ENCODE measurements around the gene PRPF38A.

PRPF38A gene

GRCh38 chr1:52357397-52357796 is 47.0 kb upstream of the PRPF38A start:
- DNase-seq (ENCODE audit: extremely low spot score), result no peak
- no peak for TF ChIP-seq CTBP1 (IDR thresholded peaks at IDR 0.05; ENCODE audit: borderline replicate concordance)
- no peak for TF ChIP-seq ELF4 (IDR thresholded peaks at IDR 0.05)
- no peak for TF ChIP-seq SUZ12 (IDR thresholded peaks at IDR 0.05)
- no peak for TF ChIP-seq HDGF (IDR thresholded peaks at IDR 0.05; ENCODE audit: borderline replicate concordance)
- no peak for TF ChIP-seq NFRKB (IDR thresholded peaks at IDR 0.05)
- TF ChIP-seq SP1 (IDR thresholded peaks at IDR 0.05), result no peak
- TF ChIP-seq BHLHE40 (IDR thresholded peaks at IDR 0.05; ENCODE audit: borderline replicate concordance), result no peak
- TF ChIP-seq ZNF384 (IDR thresholded peaks at IDR 0.05), result no peak
- no peak for TF ChIP-seq ARNT (IDR thresholded peaks at IDR 0.05)
- no peak for TF ChIP-seq FOXM1 (IDR thresholded peaks at IDR 0.05; ENCODE audit: borderline replicate concordance)
- no peak for TF ChIP-seq FOXA1 (IDR thresholded peaks at IDR 0.05)
- TF ChIP-seq PKNOX1 (IDR thresholded peaks at IDR 0.05), result no peak
- no peak for TF ChIP-seq FOXK2 (IDR thresholded peaks at IDR 0.05)
- CTCF ChIA-PET, result no interaction called here
- POLR2A ChIA-PET, result interaction anchor here (1.3 kb wide), 1 partner anchor 8 kb away, joined by 3 read pairs; no protein-coding TSS in a partner anchor

- ChIA-PET POLR2A (no interaction called here), CTCF (no interaction called here)
- DNase-seq (ENCODE audit: extremely low spot score), result no peak
- no peak for TF ChIP-seq FOXM1 (IDR thresholded peaks at IDR 0.05; ENCODE audit: borderline replicate concordance)
- TF ChIP-seq NFRKB (IDR thresholded peaks at IDR 0.05), result no peak
- TF ChIP-seq ELF4 (IDR thresholded peaks at IDR 0.05), result no peak
- no peak for TF ChIP-seq ZNF384 (IDR thresholded peaks at IDR 0.05)
- TF ChIP-seq CTBP1 (IDR thresholded peaks at IDR 0.05; ENCODE audit: borderline replicate concordance), result no peak
- TF ChIP-seq SP1 (IDR thresholded peaks at IDR 0.05), result no peak
- TF ChIP-seq ARNT (IDR thresholded peaks at IDR 0.05), result no peak
- no peak for TF ChIP-seq PKNOX1 (IDR thresholded peaks at IDR 0.05)
- no peak for TF ChIP-seq SUZ12 (IDR thresholded peaks at IDR 0.05)
- TF ChIP-seq HDGF (IDR thresholded peaks at IDR 0.05; ENCODE audit: borderline replicate concordance), result no peak
- no peak for TF ChIP-seq TARDBP (IDR thresholded peaks at IDR 0.05)
- TF ChIP-seq L3MBTL2 (conservative IDR thresholded peaks at IDR 0.05), result no peak
Measured at GRCh38 chr1:52358851-52359497, 45.4 kb upstream of the PRPF38A start.

GRCh38 chr1:52359676-52360594 is 44.5 kb upstream of the PRPF38A start:
- CTCF ChIA-PET, result no interaction called here
- no peak for DNase-seq (ENCODE audit: extremely low spot score)
- POLR2A ChIA-PET, result no interaction called here
- TF ChIP-seq NFRKB (IDR thresholded peaks at IDR 0.05) (no peak), LEF1 (IDR thresholded peaks at IDR 0.05; ENCODE audit: borderline replicate concordance) (no peak), FOXK2 (IDR thresholded peaks at IDR 0.05) (no peak), L3MBTL2 (conservative IDR thresholded peaks at IDR 0.05) (no peak), FOXM1 (IDR thresholded peaks at IDR 0.05; ENCODE audit: borderline replicate concordance) (no peak), TARDBP (IDR thresholded peaks at IDR 0.05) (no peak), ARNT (IDR thresholded peaks at IDR 0.05) (no peak), SP1 (IDR thresholded peaks at IDR 0.05) (no peak), PKNOX1 (IDR thresholded peaks at IDR 0.05) (no peak), HDGF (IDR thresholded peaks at IDR 0.05; ENCODE audit: borderline replicate concordance) (no peak)

GRCh38 chr1:52360595-52360968 is 43.8 kb upstream of the PRPF38A start:
- ChIA-PET CTCF (no interaction called here), POLR2A (interaction anchor here (1.9 kb wide), 1 partner anchor 305 kb away, joined by 4 read pairs; the partner anchor contains the start of gene TXNDC12)
- TF ChIP-seq HDGF (IDR thresholded peaks at IDR 0.05; ENCODE audit: borderline replicate concordance), result no peak
- TF ChIP-seq ELF4 (IDR thresholded peaks at IDR 0.05), result no peak
- no peak for TF ChIP-seq FOXA1 (IDR thresholded peaks at IDR 0.05)
- TF ChIP-seq ARNT (IDR thresholded peaks at IDR 0.05), result no peak
- TF ChIP-seq ZNF384 (IDR thresholded peaks at IDR 0.05), result no peak
- no peak for TF ChIP-seq SUZ12 (IDR thresholded peaks at IDR 0.05)
- TF ChIP-seq SP1 (IDR thresholded peaks at IDR 0.05), result no peak
- TF ChIP-seq TARDBP (IDR thresholded peaks at IDR 0.05), result no peak
- TF ChIP-seq PKNOX1 (IDR thresholded peaks at IDR 0.05), result no peak
- no peak for TF ChIP-seq FOXM1 (IDR thresholded peaks at IDR 0.05; ENCODE audit: borderline replicate concordance)
- no peak for TF ChIP-seq CTBP1 (IDR thresholded peaks at IDR 0.05; ENCODE audit: borderline replicate concordance)
- no peak for TF ChIP-seq NFRKB (IDR thresholded peaks at IDR 0.05)
- TF ChIP-seq BHLHE40 (IDR thresholded peaks at IDR 0.05; ENCODE audit: borderline replicate concordance), result no peak
- DNase-seq (ENCODE audit: extremely low spot score), result no peak

- DNase-seq (ENCODE audit: extremely low spot score), result no peak
- TF ChIP-seq PKNOX1 (IDR thresholded peaks at IDR 0.05), result no peak
- TF ChIP-seq SP1 (IDR thresholded peaks at IDR 0.05), result no peak
- TF ChIP-seq BHLHE40 (IDR thresholded peaks at IDR 0.05; ENCODE audit: borderline replicate concordance), result no peak
- TF ChIP-seq CTBP1 (IDR thresholded peaks at IDR 0.05; ENCODE audit: borderline replicate concordance), result no peak
- no peak for TF ChIP-seq NFRKB (IDR thresholded peaks at IDR 0.05)
- TF ChIP-seq L3MBTL2 (conservative IDR thresholded peaks at IDR 0.05), result no peak
- no peak for TF ChIP-seq ELF4 (IDR thresholded peaks at IDR 0.05)
- TF ChIP-seq SUZ12 (IDR thresholded peaks at IDR 0.05), result no peak
- TF ChIP-seq FOXM1 (IDR thresholded peaks at IDR 0.05; ENCODE audit: borderline replicate concordance), result no peak
- TF ChIP-seq TARDBP (IDR thresholded peaks at IDR 0.05), result no peak
- TF ChIP-seq ARNT (IDR thresholded peaks at IDR 0.05), result no peak
- no peak for TF ChIP-seq ZNF384 (IDR thresholded peaks at IDR 0.05)
- TF ChIP-seq LEF1 (IDR thresholded peaks at IDR 0.05; ENCODE audit: borderline replicate concordance), result no peak
- no peak for TF ChIP-seq FOXA1 (IDR thresholded peaks at IDR 0.05)
- TF ChIP-seq FOXK2 (IDR thresholded peaks at IDR 0.05), result no peak
- TF ChIP-seq HDGF (IDR thresholded peaks at IDR 0.05; ENCODE audit: borderline replicate concordance), result no peak
- CTCF ChIA-PET, result interaction anchor here (0.7 kb wide), 1 partner anchor 426 kb away, joined by 4 read pairs; no protein-coding TSS in a partner anchor
- POLR2A ChIA-PET, result interaction anchor here (0.8 to 2.9 kb wide), 4 partner anchors 7 to 40 kb away, joined by 3 to 18 read pairs (median 5); partner anchors contain the start of genes ORC1 and PRPF38A
Measured at GRCh38 chr1:52364235-52364839, 40.1 kb upstream of the PRPF38A start.
